BJ (cell line): ENCODE data around the gene SRSF8. TPM values are rescaled to one million over a fixed set of nuclear protein-coding genes. Genes with fewer than 3 reads are reported as not detected.

Experiments
- CTCF ChIA-PET: fragments of 350-600 bp; formaldehyde crosslinking; extraction: SDS; loops from one replicate; lab custom pipeline; 2021; ENCODE audit warnings: antibody characterized with exemption, inconsistent platforms; lab: Yijun Ruan, JAX
- POLR2A ChIA-PET: fragments of 300-600 bp; sonication (Branson Sonifier 250); formaldehyde crosslinking; extraction: SDS; loops from one replicate; lab custom pipeline; 2021; ENCODE audit warnings: antibody characterized with exemption; lab: Charles Lee
- DNase-seq: peaks from one replicate; pipeline ENCODE4 v3.0.0-alpha.2; 2011; ENCODE audit warnings: low read depth
- H3K27me3 ChIP-seq: 2 replicates; pipeline ENCODE4 v1.6.0; 2011; ENCODE audit warnings: low read length; ENCODE audit not compliant: control insufficient read depth, insufficient read depth
- H3K36me3 ChIP-seq: 2 replicates; pipeline ENCODE4 v1.5.1; 2011; ENCODE audit warnings: low read length; ENCODE audit not compliant: control insufficient read depth, insufficient read depth
- H3K4me3 ChIP-seq: 2 replicates; pipeline ENCODE4 v1.5.1; 2011; ENCODE audit warnings: low read depth, mild to moderate bottlenecking, control low read depth, low read length
- CTCF ChIP-seq: IDR thresholded peaks from 2 replicates; pipeline ENCODE4 v1.5.1; 2011; ENCODE audit warnings: low read depth, mild to moderate bottlenecking, control low read depth, inconsistent platforms, low read length, moderate library complexity; ENCODE audit not compliant: insufficient read depth
- polyA plus RNA-seq: library from polyadenylated mRNA; depleted of rRNA; stranded (reverse); fragments of >200 nt; gene quantifications from 2 replicates; pipeline ENCODE4 v1.2.3, GENCODE V29; 2011; rRNA removed

SRSF8 gene
- polyA plus RNA-seq, 1 experiment, result 18.9 TPM

GRCh38 chr11:95111923-95112540 is 45.3 kb downstream of the SRSF8 start:
- no peak overlapping the region for H3K4me3 ChIP-seq
- POLR2A ChIA-PET, result no interaction called here
- no peak for TF ChIP-seq CTCF
- CTCF ChIA-PET, result interaction anchor here (0.6 to 1.5 kb wide), 2 partner anchors 10 to 44 kb away, joined by 3 to 5 read pairs; no protein-coding TSS in a partner anchor
- H3K27me3 ChIP-seq, result no peaks in the 10 kb centered on the region
- H3K36me3 ChIP-seq, result no peaks in the 10 kb centered on the region
- DNase-seq, result no peak

GRCh38 chr11:95115597-95115996 is 48.9 kb downstream of the SRSF8 start:
- Histone ChIP-seq H3K4me3 (no peak overlapping the region), H3K36me3 (no peaks in the 10 kb centered on the region), H3K27me3 (no peaks in the 10 kb centered on the region)
- TF ChIP-seq CTCF, result no peak
- POLR2A ChIA-PET, result no interaction called here
- CTCF ChIA-PET, result no interaction called here
- DNase-seq, result no peak

GRCh38 chr11:95119361-95120060 is 52.8 kb downstream of the SRSF8 start:
- H3K36me3 ChIP-seq, result no peaks in the 10 kb centered on the region
- no peak for TF ChIP-seq CTCF
- no peak overlapping the region for H3K4me3 ChIP-seq
- no peaks in the 10 kb centered on the region for H3K27me3 ChIP-seq
- POLR2A ChIA-PET, result no interaction called here
- no peak for DNase-seq
- CTCF ChIA-PET, result interaction anchor here (0.7 kb wide), 1 partner anchor 12 kb away, joined by 3 read pairs; no protein-coding TSS in a partner anchor

Other genes starting within 250 kb of the SRSF8 start
- gene CWC15, start 93.4 kb upstream of the SRSF8 start, polyA plus RNA-seq, result 24.9 and 54.7 TPM in 2 replicates
- 0.97 and 1.1 TPM in 2 replicates for gene KDM4D, start 93.2 kb upstream of the SRSF8 start, polyA plus RNA-seq
- gene KDM4E, start 41.7 kb upstream of the SRSF8 start, polyA plus RNA-seq, result not detected in 2 replicates
- not detected in 2 replicates for gene KDM4F, start 17.5 kb upstream of the SRSF8 start, polyA plus RNA-seq
- 11.0 and 13.6 TPM in 2 replicates for gene ENDOD1, start 22.9 kb downstream of the SRSF8 start, polyA plus RNA-seq
- 0.31 and 0.48 TPM in 2 replicates for gene SESN3, start 164.3 kb downstream of the SRSF8 start, polyA plus RNA-seq